HG02973 (cell line): ENCODE measurements around the gene FBXO44.
"Not testable (repeated sequence)": the region's sequence is repeated elsewhere in the genome, so short reads cannot be mapped to it uniquely, and the experiment has no call there.

Experiments
- ATAC-seq: cut with Tn5 transposase; IDR thresholded peaks from one replicate; pipeline ENCODE4 v1.9.1; 2021; ENCODE audit warnings: moderate library complexity; ENCODE audit not compliant: unreplicated experiment

Gene FBXO44

GRCh38 chr1:11638121-11638520 lies 16.6 kb upstream of the FBXO44 start:
- ATAC-seq: no peak

DNA sequence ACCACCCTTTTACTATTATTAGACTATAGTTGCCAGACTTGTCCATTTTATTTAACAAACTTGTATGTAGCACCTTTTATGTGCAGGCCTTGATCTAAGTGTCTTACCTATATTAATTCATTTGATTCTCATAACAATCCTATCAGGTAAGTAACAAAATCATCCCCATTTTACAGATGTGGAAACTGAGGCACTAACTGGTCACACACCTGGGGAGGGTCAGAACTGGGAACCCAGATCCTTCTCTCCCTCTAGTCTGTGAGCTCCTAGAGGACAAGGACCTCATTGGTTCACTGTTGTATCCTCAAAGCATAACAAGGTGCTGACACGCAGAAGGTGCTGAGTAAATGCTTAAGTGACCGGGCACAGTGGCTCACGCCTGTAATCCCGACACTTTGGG lies 15.3 kb upstream of the FBXO44 start:
- no peak for ATAC-seq

DNA sequence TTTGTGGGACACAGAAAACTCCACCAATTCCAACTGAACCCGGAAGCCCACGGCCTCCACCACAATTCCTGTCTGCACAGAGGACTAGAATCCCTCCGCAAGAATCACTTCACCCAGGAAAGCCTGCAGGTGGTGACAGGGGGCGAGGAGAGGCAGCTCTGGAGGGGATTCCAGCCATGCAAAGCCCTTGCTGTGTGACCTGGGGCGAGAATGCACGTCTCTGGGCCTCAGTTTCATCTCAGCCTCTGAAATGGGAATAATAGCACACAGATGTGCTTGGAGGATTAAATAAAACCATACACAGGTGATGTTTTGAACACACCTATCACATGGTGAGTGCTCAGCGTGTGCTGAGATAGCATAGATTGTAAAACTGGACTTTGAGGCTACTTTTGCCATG lies 14.6 kb upstream of the FBXO44 start:
- ATAC-seq: no peak

DNA sequence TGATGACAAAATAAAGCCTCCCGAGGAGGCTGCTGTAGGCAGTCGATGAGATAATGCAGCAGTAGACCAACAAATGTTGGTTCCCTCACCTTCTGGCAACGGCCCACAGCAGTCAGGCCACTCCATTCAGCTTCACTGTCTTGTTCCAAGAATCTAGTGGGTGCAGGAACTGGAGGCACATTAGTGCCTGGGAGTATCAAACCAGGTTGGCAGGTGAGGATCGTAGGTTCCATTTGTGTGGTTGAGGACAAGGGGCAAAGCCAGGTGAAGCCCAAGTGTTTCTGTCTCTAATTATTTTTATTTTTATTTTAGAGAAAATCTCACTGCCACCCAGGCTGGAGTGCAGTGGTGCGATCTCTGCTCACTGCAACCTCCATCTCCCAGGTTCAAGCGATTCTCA lies 13.7 kb upstream of the FBXO44 start:
- no peak for ATAC-seq

- no peak for ATAC-seq
These were observed 12.8 kb upstream of the FBXO44 start for GRCh38 chr1:11641776-11642305.

- ATAC-seq: not testable (repeated sequence)
These were observed 12.2 kb upstream of the FBXO44 start for GRCh38 chr1:11642418-11643017.

DNA sequence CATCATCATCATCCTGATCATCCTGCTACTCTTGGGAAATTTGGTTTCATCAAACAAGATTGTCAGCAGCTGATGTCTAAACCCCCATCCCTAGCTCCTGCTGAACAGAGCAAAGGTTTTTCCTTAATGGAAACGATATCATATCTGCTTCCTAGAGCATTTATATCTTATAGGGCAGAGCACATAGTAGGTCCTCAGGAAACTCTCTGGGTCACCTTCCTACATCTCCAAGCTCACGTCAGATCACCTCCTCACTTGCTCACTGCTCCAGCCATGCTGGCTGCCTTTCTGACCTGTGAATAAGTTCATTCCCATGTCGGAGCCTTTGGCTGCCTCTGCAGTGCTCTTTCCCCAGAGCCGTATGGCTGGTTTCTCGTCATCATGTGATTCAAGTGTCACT lies 10.9 kb upstream of the FBXO44 start:
- no peak for ATAC-seq

DNA sequence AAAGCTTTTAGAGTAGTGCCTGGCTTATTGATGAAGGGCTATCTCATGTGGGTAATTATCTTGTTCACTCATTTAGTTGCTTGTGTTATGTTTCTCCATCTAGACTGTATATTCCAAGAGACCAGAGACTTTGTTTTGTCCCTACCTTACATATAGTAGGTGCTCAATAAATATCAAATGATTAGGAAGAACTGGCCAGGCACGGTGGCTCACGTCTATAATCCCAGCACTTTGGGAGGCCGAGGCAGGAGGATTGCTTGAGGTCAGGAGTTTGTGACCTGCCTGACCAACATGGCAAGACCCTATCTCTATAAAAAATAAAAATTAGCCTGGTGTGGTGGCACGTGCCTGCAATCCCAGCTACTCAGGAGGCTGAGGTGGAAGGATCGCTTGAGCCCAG lies 9.4 kb upstream of the FBXO44 start:
- no peak for ATAC-seq

DNA sequence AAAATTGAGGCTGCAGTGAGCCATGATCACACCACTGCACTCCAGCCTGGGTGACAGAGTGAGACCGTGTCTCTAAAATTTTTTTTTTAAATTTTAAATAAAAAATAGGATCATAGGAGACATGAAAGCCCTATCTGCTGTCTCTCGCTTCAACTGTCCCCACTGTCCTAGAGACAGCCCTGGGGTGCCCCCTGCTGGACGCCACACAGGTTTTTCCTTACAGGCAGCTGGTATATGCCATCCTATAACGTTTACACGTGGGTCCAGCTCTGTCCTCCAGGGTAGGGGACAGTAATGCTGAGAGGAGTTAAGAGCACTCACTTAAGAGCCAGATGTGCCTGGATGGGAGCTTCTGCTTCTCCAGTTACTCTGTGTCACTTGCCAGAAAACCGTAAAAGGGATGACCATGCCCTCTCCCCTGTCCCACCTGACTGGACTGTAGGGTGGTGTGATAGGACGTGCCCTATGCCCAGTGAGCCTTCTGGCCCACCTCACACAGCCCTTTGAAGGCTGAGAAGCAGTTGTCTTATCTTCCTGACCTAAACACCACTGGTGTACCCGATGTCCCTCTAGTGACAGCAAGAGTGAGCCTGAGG lies 8.9 kb upstream of the FBXO44 start:
- ATAC-seq: no peak

DNA sequence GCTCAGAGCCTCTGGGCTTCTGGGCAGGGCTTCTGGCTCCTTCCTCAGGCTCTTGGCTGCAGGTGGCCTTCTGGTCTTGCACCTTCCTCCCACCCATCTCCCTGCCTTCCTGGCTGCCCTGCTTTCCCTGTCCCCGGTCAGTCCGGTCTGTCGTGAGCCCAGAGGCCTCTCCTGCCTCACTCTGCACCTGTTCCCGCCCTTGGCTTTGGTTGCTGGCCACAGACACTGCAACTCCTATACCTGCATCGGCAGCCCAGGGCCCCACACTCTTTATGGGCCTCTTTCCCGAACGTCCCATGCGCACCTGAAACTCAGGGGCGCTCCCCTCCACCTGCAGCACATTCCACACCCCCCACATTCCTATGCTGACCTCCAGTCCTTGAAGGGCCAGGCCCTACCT lies 8.4 kb upstream of the FBXO44 start:
- ATAC-seq: no peak

- ATAC-seq: no peak
These were observed 7.3 kb upstream of the FBXO44 start for GRCh38 chr1:11647333-11647732.

DNA sequence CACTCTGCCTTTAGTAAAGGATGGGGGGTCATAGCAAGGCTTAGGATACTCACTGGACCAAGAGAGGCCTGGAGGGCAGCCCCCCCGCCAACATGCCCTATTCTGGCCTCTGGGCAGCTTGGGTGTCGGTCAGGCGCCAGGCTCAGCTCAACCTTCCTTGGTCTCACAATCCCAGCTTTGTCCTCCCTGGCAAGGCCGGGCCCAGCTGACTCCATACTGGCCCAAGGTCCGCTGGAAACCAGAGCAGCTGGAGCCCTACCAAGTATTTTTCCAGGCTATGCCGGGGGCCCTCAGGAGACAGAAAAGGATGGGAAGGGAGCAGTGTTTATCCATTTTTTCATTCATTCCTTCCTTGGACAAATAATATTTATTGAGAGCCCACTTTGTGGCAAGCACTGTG lies 6.6 kb upstream of the FBXO44 start:
- no peak for ATAC-seq

- ATAC-seq: no peak
These were observed 5.9 kb upstream of the FBXO44 start for GRCh38 chr1:11648732-11649158.

GRCh38 chr1:11649237-11649623 lies 5.4 kb upstream of the FBXO44 start:
- no peak for ATAC-seq

GRCh38 chr1:11649624-11650330 lies 4.9 kb upstream of the FBXO44 start:
- ATAC-seq: no peak

- ATAC-seq: no peak
These were observed 4.2 kb upstream of the FBXO44 start for GRCh38 chr1:11650331-11650991.

DNA sequence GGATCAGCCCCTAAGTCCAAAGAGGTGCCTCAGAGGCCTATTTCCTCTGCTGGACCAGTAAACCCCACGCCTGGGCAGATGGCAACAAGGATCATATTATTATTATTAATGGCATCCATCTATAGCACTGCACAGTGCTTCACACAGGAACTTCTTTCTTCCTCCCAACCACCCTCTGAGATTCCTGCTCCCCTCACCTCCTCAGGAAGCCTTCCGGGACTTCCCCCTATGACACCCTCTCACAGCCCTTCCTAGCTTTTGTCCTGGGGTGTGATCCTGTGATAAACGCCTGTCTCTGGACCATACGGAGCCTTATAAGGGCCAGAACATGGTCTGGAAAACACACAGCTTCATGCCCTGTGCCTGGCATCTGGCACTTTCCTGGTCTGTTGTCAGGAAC lies 3.7 kb upstream of the FBXO44 start:
- no peak for ATAC-seq

DNA sequence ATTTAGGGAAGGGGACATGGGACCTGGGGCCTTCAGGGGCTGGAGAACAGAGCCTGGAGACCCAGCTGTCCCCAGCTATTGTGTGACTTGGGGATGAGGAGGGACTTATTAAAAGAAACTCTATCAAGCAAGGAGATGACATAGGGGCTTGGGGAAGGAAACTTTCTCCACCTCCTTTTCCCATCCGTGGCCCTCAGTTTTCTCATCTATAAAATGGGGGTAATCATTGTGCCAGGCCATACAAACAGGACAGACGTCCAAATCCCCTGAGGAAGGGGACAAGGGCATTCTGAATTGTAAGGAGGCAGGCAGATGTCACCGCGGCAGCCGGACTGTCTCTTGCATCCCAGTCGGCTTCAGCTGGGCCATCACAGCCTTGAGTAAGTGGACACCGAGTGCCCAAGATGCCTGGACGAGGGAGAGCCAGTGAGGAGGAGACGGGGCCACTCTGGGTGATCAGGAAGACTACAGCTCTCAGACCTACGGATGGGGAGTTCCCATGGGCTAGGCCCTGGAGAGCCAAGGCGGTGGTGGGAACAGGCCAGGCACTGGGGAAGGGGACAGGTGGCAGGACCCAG lies 2.4 kb upstream of the FBXO44 start:
- no peak for ATAC-seq

DNA sequence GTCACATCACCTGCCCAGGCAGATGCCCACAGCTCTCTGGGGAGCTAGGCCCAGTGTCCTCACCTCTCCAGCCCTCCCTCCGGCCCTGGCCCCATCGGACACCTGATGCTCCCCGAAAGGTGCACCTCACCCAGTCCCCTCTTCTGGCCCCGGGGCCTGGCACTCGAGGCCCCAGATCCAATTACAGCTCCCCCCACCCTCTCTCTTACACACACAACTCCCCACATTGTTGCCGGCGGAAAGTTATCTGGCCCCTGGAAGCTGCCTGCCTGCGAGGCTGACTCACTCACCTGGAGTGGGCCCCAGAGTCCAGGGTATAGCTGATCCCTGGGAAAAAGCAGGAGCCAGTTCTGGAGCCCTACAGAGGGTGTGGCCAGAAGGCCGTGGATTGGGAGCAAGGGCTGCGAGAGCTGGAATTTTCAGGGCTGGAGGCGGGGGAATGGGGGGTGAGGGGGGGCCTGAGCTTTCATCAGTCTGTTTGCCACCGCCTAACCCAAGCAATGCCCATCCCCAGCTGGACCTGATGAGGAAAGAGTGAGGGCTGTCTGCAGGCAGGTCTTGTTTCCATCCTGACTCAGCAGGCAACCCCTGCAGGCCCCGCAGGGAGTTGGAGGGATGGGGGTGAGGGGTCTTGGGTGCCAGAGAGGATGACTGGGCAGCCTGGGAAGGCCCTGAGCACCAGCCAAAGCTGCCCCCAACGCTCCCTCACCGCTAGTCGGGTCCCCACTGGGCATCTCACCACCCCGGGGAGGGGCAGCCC lies 1.4 kb upstream of the FBXO44 start:
- ATAC-seq: no peak

- no peak for ATAC-seq
These were observed 878 bp upstream of the FBXO44 start for GRCh38 chr1:11653861-11654136.
